Colonic mucosa (tissue), 4 donors: ENCODE results near the gene FUT6. TPM values are rescaled to one million over a fixed set of nuclear protein-coding genes. Genes with fewer than 3 reads are reported as not detected.
"Not testable (repeated sequence)": the region's sequence is repeated elsewhere in the genome, so short reads cannot be mapped to it uniquely, and the experiment has no call there.

Experiments
- DNase-seq: peaks from one replicate; pipeline ENCODE4 v3.0.0-alpha.2; 2020
- H3K27ac ChIP-seq: fragments of 200-600 bp; one replicate; pipeline ENCODE4 v1.8.0; 2021
- H3K27me3 ChIP-seq: fragments of 200-600 bp; one replicate; pipeline ENCODE4 v1.8.0; 2021
- H3K36me3 ChIP-seq: fragments of 200-600 bp; one replicate; pipeline ENCODE4 v1.8.0; 2021
- H3K4me1 ChIP-seq: fragments of 200-600 bp; one replicate; pipeline ENCODE4 v1.8.0; 2021; ENCODE audit warnings: mild to moderate bottlenecking
- H3K4me3 ChIP-seq: fragments of 200-600 bp; one replicate; pipeline ENCODE4 v1.8.0; 2021
- H3K9ac ChIP-seq, 2 donors: one replicate each; pipeline ENCODE4 v1.7.0; 2013; ENCODE audit warnings: control low read depth in 2 of 2, low read depth in 2 of 2, low read length in 2 of 2
- H3K9me3 ChIP-seq: fragments of 200-600 bp; one replicate; pipeline ENCODE4 v1.8.0; 2021
- intact Hi-C: fragments of 100-400 bp; cut with DNase I; formaldehyde crosslinking; loops from one replicate; pipeline ENCODE4 v1.14.1; 2022
- total RNA-seq, 2 donors: library from RNA; stranded (reverse); fragmentation: NEBNext Ultra II Directional in 1 of 2; extraction: Animal tissue kit (Norgen Biotek cat#: 25700) in 1 of 2; gene quantifications; one replicate each; pipeline ENCODE4 v1.2.1, GENCODE V29; 2021
- TF ChIP-seq, protein P1 (sequence below): fragments of 200-600 bp; IDR thresholded peaks from one replicate; pipeline ENCODE4 v1.8.0; 2022; ENCODE audit warnings: antibody characterized with exemption, mild to moderate bottlenecking
- donor health status: healthy.
- donor health status: DM: no; HTN: no; CAD: no.
- donor health status: DM: no; HTN: no; CAD: no.

The FUT6 gene, protein sequence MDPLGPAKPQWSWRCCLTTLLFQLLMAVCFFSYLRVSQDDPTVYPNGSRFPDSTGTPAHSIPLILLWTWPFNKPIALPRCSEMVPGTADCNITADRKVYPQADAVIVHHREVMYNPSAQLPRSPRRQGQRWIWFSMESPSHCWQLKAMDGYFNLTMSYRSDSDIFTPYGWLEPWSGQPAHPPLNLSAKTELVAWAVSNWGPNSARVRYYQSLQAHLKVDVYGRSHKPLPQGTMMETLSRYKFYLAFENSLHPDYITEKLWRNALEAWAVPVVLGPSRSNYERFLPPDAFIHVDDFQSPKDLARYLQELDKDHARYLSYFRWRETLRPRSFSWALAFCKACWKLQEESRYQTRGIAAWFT
- 10 to 100 TPM; 48.9 to 89.4 TPM for total RNA-seq

DNA sequence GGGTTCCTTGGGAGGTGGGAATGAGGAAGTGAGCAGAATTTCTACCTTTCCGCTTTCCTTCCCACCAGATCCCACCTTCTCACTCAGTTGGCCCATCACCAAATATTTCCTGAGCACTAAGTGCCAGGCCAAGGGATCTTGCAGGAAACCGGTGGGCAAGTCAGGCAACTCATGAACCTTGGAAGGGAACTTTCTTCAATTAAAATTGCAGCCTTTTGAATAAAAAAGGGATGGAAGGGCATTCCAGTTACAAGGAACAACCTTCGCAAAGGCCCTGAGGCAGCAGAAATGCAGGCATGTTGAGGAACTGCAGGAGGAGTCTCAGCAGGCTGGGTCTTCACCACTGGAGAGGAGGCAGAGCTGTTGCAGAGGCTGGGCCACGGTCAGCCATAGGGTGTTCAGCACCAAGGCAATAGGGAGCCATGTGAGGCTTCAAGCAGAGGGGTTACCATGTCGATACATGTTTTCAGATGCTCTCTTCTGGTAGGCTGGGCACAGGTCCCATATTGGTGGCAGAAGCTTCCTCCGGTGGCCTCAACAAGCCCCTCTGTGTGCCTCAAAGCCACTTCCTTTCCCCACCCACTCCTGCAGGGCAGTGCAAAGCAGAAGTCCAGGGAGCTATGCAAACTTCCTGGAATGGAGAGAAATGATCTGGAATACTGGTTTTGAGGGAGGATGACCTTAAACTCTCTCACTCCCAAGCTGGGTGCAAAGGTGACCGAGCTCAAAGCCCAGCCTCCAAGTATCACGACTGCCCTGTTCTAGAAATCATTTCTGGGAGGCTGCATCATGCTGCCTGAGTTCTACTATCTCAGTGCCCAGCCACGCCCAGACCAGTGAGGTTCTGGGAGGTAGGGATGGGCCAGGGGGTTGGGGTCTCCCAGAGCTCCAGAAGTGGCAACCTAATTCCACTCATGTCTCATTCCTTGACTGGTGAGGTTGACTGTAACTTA lies at the start of gene FUT6:
TSS of gene FUT6 (minus strand) at position 638 of the 953 bp plus-strand sequence. CDS start 7,135 bp downstream, outside the sequence.
- TF ChIP-seq, protein P1, sequence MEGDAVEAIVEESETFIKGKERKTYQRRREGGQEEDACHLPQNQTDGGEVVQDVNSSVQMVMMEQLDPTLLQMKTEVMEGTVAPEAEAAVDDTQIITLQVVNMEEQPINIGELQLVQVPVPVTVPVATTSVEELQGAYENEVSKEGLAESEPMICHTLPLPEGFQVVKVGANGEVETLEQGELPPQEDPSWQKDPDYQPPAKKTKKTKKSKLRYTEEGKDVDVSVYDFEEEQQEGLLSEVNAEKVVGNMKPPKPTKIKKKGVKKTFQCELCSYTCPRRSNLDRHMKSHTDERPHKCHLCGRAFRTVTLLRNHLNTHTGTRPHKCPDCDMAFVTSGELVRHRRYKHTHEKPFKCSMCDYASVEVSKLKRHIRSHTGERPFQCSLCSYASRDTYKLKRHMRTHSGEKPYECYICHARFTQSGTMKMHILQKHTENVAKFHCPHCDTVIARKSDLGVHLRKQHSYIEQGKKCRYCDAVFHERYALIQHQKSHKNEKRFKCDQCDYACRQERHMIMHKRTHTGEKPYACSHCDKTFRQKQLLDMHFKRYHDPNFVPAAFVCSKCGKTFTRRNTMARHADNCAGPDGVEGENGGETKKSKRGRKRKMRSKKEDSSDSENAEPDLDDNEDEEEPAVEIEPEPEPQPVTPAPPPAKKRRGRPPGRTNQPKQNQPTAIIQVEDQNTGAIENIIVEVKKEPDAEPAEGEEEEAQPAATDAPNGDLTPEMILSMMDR = no peak
- Histone ChIP-seq H3K36me3 (no peaks in the 10 kb centered on the region), H3K9me3 (no peaks in the 10 kb centered on the region), H3K4me1 (no peaks in the 10 kb centered on the region), H3K4me3 (peak within 1 kb of the TSS; percentile 46), H3K27me3 (no peaks in the 10 kb centered on the region), H3K9ac (peak within 1 kb of the TSS; percentile 82 to 83), H3K27ac (peak within 1 kb of the TSS; percentile 83)
- peak; percentile 72 for DNase-seq
- intact Hi-C loops = no loop called here

DNA sequence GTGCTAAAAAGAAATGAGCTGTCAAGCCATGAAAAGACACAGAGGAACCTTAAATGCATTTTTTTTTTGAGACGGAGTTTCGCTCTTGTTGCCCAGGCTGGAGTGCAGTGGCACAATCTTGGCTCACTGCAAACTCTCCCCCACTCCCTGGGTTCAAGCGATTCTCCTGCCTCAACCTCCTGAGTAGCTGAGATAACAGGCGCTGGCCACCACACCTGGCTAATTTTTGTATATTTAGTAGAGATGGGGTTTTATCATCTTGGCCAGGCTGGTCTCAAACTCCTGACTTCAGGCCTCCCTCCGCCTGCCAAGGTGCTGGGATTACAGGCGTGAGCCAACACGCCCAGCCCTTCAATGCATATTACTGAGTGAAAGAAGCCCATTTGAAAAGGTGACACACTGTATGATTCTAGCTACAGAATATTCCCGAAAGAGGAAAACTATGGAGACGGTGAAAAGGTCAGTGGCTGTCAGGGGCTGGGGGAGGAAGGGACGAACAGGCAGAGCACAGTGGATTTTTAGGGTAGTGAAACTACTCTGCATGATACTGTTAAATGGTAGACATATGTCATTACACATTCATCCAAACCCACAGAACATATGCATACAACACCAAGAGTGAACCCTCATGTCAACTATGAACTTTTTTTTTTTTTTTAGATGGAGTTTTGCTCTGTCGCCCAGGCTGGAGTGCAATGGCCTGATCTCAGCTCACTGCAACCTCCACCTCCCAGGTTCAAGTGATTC lies 44.7 kb upstream of the FUT6 start:
- H3K4me1 ChIP-seq, H3K9ac ChIP-seq, DNase-seq, H3K9me3 ChIP-seq, intact Hi-C loops, H3K4me3 ChIP-seq, H3K27ac ChIP-seq, H3K27me3 ChIP-seq, H3K36me3 ChIP-seq: not testable (repeated sequence)

DNA sequence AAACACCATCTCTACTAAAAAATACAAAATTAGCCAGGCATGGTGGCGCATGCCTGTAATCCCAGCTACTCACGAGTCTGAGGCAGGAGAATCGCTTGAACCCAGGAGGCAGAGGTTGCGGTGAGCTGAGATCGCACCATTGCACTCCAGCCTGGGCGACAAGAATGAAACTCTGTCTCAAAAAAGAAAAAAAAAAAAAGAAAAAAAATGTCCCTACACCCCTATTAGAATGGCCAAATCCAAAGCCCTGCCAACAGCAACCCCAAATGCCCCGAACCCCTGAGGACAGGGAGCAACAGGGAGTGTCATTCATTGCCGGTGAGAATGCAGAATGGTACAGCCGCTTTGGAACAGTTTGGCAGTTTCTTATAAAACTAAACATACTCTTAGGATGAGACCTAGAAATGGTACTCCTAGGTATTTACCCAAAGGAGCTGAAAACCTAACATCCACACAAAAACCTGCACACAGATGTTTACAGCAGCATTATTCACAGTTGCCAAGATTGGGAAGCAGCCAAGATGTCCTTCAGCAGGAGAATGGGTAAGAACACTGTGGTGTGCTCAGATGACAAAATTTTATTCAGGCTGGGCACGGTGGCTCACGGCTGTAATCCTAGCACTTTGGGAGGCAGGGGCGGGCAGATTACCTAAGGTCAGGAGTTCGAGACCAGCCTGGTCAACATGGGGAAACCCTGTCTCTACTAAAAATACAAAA lies 43.8 kb upstream of the FUT6 start:
- H3K4me1 ChIP-seq, H3K9me3 ChIP-seq, H3K27me3 ChIP-seq, intact Hi-C loops, H3K9ac ChIP-seq, H3K4me3 ChIP-seq, H3K27ac ChIP-seq, H3K36me3 ChIP-seq, DNase-seq: not testable (repeated sequence)

DNA sequence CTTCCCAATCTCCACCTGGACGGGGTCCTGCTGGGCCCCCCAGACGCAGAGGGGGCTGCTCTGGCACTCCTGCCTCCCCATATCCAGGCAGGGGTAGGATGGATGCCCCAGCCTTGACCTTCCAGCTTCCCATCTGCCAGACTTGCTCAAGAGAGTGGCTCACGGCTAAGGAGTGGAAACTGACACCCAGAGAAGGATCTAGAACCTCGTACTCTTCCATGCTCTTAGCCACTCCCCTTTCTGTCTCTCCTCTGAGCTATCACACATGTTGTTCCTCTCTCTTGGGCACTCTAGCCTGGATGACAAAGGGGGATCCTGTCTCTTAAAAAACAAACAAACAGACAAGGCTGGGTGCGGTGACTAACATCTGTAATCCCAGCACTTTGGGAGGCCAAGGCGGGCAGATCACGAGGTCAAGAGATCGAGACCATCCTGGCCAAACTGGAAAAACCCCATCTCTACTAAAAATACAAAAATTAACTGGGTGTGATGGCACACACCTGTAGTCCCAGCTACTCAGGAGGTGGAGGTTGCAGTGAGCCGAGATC lies 43.0 kb upstream of the FUT6 start:
- Histone ChIP-seq H3K27me3 (no peaks in the 10 kb centered on the region), H3K36me3 (no peaks in the 10 kb centered on the region), H3K9me3 (no peaks in the 10 kb centered on the region), H3K4me1 (no peaks in the 10 kb centered on the region), H3K9ac (no peak overlapping the region), H3K27ac (no peak overlapping the region), H3K4me3 (no peak overlapping the region)
- no peak for DNase-seq
- TF ChIP-seq, protein P1 = no peak
- intact Hi-C loops = no loop called here

DNA sequence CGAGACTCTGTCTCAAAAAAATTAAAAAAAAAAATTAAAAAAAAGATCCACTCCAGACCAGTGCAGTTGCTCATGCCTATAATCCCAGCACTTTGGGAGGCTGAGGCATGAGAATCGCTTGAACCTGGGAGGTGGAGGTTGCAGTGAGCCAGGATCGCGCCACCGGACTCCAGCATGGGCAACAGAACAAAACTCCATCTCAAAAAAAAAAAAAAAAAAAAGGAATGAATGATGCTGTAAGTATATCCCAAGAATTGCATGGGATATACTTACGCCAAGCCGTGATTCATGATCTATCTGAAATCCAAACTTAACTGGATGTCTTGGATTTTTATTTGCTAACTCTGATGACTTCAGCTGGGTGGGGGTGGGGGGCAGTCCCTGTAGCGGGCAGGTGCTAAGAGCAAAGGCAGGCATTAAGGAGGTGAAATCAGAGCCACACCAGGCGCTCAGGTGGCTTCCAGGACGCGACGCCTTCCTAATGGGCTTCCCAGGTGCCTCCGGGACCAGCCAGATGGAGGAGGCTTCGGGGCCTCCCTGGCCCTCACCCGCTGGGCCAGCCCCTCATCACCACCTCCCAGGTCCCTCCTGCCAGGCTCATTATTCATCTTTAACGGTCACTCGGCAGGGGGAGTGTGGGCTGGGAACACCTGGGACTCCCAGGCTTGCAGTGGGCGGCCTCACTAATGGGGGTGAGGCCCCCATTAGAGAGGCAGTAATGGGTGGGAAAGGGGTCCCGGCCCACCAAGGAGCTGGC lies 42.2 kb upstream of the FUT6 start:
- TF ChIP-seq, protein P1 = no peak
- H3K9ac ChIP-seq = no peak overlapping the region
- H3K4me1 ChIP-seq = no peaks in the 10 kb centered on the region
- H3K36me3 ChIP-seq = no peaks in the 10 kb centered on the region
- intact Hi-C loops = no loop called here
- no peak for DNase-seq
- H3K27me3 ChIP-seq = no peaks in the 10 kb centered on the region
- no peak overlapping the region for H3K27ac ChIP-seq
- no peak overlapping the region for H3K4me3 ChIP-seq
- no peaks in the 10 kb centered on the region for H3K9me3 ChIP-seq
